SK-N-SH treated with all-trans-retinoic acid at 6 μM for 48 hours (cell line): ENCODE results near the gene CTLA4.

Source experiments
- ATAC-seq: fragments of 200-7000 bp; cut with Tn5 transposase; 3 replicates; pipeline ENCODE4 v1.9.1; 2020; ENCODE audit warnings: mild to moderate bottlenecking, moderate library complexity
- ARNTL ChIP-seq: fragments of 450-650 bp; formaldehyde crosslinking; IDR thresholded peaks from 2 replicates; pipeline ENCODE4 v1.5.0; 2020; ENCODE audit warnings: low read depth, mild to moderate bottlenecking, moderate library complexity, borderline replicate concordance
- BACH2 ChIP-seq: fragments of 250-450 bp; sonication (Bioruptor Pico); IDR thresholded peaks from 2 replicates; pipeline ENCODE4 v1.9.0; 2021; ENCODE audit warnings: mild to moderate bottlenecking, borderline replicate concordance
- CREB5 ChIP-seq: fragments of 250-450 bp; sonication (Bioruptor Pico); IDR thresholded peaks from 2 replicates; pipeline ENCODE4 v1.5.1; 2020; ENCODE audit warnings: low read depth, mild to moderate bottlenecking, moderate library complexity
- CSDC2 ChIP-seq: fragments of 250-450 bp; sonication (Bioruptor Pico); IDR thresholded peaks from 2 replicates; pipeline ENCODE4 v1.5.0; 2020; ENCODE audit warnings: mild to moderate bottlenecking, moderate library complexity
- CSRNP3 ChIP-seq: fragments of 250-450 bp; sonication (Bioruptor Pico); IDR thresholded peaks from 2 replicates; pipeline ENCODE4 v1.5.1; 2021; ENCODE audit warnings: mild to moderate bottlenecking, moderate library complexity
- ESRRG ChIP-seq: fragments of 250-450 bp; sonication (Bioruptor Pico); IDR thresholded peaks from 2 replicates; pipeline ENCODE4 v1.6.1; 2021; ENCODE audit warnings: mild to moderate bottlenecking
- GLIS3 ChIP-seq: fragments of 250-450 bp; sonication (Bioruptor Pico); IDR thresholded peaks from 2 replicates; pipeline ENCODE4 v1.5.0; 2020; ENCODE audit warnings: mild to moderate bottlenecking, moderate library complexity
- ISL1 ChIP-seq: fragments of 250-450 bp; sonication (Bioruptor Pico); IDR thresholded peaks from 2 replicates; pipeline ENCODE4 v2.1.2; 2022; ENCODE audit warnings: mild to moderate bottlenecking, moderate library complexity
- OSR1 ChIP-seq: fragments of 250-450 bp; sonication (Bioruptor Pico); IDR thresholded peaks from 2 replicates; pipeline ENCODE4 v1.8.0; 2022; ENCODE audit warnings: moderate library complexity, mild to moderate bottlenecking, inconsistent platforms
- PATZ1 ChIP-seq: fragments of 250-450 bp; sonication (Bioruptor Pico); IDR thresholded peaks from 2 replicates; pipeline ENCODE4 v1.8.0; 2020; ENCODE audit warnings: mild to moderate bottlenecking, moderate library complexity, borderline replicate concordance
- POU6F1 ChIP-seq: fragments of 250-450 bp; sonication (Bioruptor Pico); IDR thresholded peaks from 2 replicates; pipeline ENCODE4 v1.8.0; 2021; ENCODE audit warnings: low read depth, mild to moderate bottlenecking, moderate library complexity, borderline replicate concordance
- PPARA ChIP-seq: fragments of 250-450 bp; sonication (Bioruptor Pico); IDR thresholded peaks from 2 replicates; pipeline ENCODE4 v1.5.0; 2020; ENCODE audit warnings: mild to moderate bottlenecking, borderline replicate concordance
- RARB ChIP-seq: fragments of 250-450 bp; sonication (Bioruptor Pico); IDR thresholded peaks from 2 replicates; pipeline ENCODE4 v1.8.0; 2021; ENCODE audit warnings: mild to moderate bottlenecking, moderate library complexity
- SNAI2 ChIP-seq: fragments of 250-450 bp; sonication (Bioruptor Pico); IDR thresholded peaks from 2 replicates; pipeline ENCODE4 v1.5.0; 2020; ENCODE audit warnings: mild to moderate bottlenecking, moderate library complexity
- TCF4 ChIP-seq: fragments of 250-450 bp; sonication (Bioruptor Pico); IDR thresholded peaks from 2 replicates; pipeline ENCODE4 v1.8.0; 2021; ENCODE audit warnings: mild to moderate bottlenecking, moderate library complexity, borderline replicate concordance
- TOX ChIP-seq: fragments of 250-450 bp; sonication (Bioruptor Pico); IDR thresholded peaks from 2 replicates; pipeline ENCODE4 v1.8.0; 2021; ENCODE audit warnings: mild to moderate bottlenecking, moderate library complexity, borderline replicate concordance
- TSHZ2 ChIP-seq: fragments of 250-450 bp; sonication (Bioruptor Pico); IDR thresholded peaks from 2 replicates; pipeline ENCODE4 v1.5.0; 2020; ENCODE audit warnings: mild to moderate bottlenecking, moderate library complexity
- ZC3H10 ChIP-seq: fragments of 250-450 bp; sonication (Bioruptor Pico); IDR thresholded peaks from 2 replicates; pipeline ENCODE4 v1.5.1; 2021; ENCODE audit warnings: mild to moderate bottlenecking, moderate library complexity
- ZFP3 ChIP-seq: fragments of 250-450 bp; sonication (Bioruptor Pico); IDR thresholded peaks from 2 replicates; pipeline ENCODE4 v1.5.0; 2020; ENCODE audit warnings: mild to moderate bottlenecking, moderate library complexity
- ZFP30 ChIP-seq: fragments of 450-650 bp; formaldehyde crosslinking; IDR thresholded peaks from 2 replicates; pipeline ENCODE4 v1.5.0; 2022; ENCODE audit warnings: mild to moderate bottlenecking, moderate library complexity
- ZNF565 ChIP-seq: fragments of 450-650 bp; formaldehyde crosslinking; conservative IDR thresholded peaks from 2 replicates; pipeline ENCODE4 v1.5.0; 2020; ENCODE audit warnings: low read depth, mild to moderate bottlenecking, moderate library complexity
- ZNF70 ChIP-seq: fragments of 450-650 bp; formaldehyde crosslinking; IDR thresholded peaks from 2 replicates; pipeline ENCODE4 v1.5.0; 2020; ENCODE audit warnings: mild to moderate bottlenecking, moderate library complexity

CTLA4 gene

GRCh38 chr2:203886661-203887151 lies 19.1 kb downstream of the CTLA4 start:
- ATAC-seq, result no peak
- no peak for TF ChIP-seq ZFP3
- no peak for TF ChIP-seq ZFP30 (CRISPR knock-in tag)
- TF ChIP-seq ZNF70 (CRISPR knock-in tag), result no peak
- TF ChIP-seq PPARA (CRISPR knock-in tag), result no peak
- no peak for TF ChIP-seq BACH2
- TF ChIP-seq TOX, result no peak
- TF ChIP-seq CSRNP3, result no peak
- no peak for TF ChIP-seq PATZ1 (CRISPR knock-in tag)
- TF ChIP-seq OSR1 (CRISPR knock-in tag), result no peak
- TF ChIP-seq POU6F1 (CRISPR knock-in tag), result no peak
- no peak for TF ChIP-seq ZC3H10 (CRISPR knock-in tag)
- TF ChIP-seq GLIS3 (CRISPR knock-in tag), result no peak
- TF ChIP-seq ZNF565 (CRISPR knock-in tag), result no peak
- no peak for TF ChIP-seq RARB
- no peak for TF ChIP-seq ARNTL (CRISPR knock-in tag)
- no peak for TF ChIP-seq ISL1 (CRISPR knock-in tag)
- no peak for TF ChIP-seq TSHZ2 (CRISPR knock-in tag)
- no peak for TF ChIP-seq ESRRG (CRISPR knock-in tag)
- TF ChIP-seq SNAI2, result no peak

GRCh38 chr2:203887677-203888076 lies 20.1 kb downstream of the CTLA4 start:
- peak; percentile 70 for TF ChIP-seq ISL1 (CRISPR knock-in tag)
- TF ChIP-seq CSRNP3, result no peak
- 0 out of 2 replicates have a peak, but pooled peaks have one; percentile 20 for TF ChIP-seq TCF4 (CRISPR knock-in tag)
- TF ChIP-seq, all 23 proteins: peak for 2
- no peak; the same call in 2 of the 3 replicates for ATAC-seq

GRCh38 chr2:203889542-203889941 lies 22.0 kb downstream of the CTLA4 start:
- no peak for ATAC-seq
- no peak for TF ChIP-seq PATZ1 (CRISPR knock-in tag)
- no peak for TF ChIP-seq ZFP3
- no peak for TF ChIP-seq CSRNP3
- no peak for TF ChIP-seq CSDC2 (CRISPR knock-in tag)
- no peak for TF ChIP-seq CREB5
